ENCODE measurements around the gene RNF133.

DNA sequence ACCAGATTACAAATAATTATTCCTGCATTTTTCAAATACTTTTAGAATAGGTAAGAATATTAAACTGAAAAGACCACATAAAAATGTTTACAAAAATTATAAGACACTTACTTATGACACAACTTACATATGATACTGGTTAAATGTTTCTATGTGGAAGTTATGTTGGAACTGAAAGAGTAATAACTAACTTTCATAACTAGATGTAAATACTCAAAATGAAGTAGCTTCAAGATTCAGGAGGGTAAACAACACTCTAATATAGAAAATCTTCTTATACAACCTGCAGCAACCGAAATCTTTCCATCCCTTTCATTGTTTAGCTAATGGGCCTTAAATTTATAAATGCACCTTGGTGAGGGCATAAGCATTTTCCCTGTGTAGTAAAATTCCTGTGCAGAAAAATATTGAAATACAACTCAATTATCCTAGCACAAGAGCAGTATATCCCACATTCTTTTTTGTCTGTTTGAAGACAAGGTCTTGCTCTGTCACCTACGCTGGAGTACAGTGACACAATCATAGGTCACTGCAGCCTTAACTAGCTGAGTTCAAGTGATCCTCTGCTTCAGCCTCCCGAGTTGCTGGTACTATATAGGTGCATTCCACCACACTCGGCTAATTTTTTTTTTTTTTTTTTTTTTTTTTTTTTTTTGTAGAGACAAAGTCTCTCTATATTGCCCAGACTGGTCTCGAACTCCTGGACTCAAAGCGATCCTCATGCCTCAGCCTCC lies 18.6 kb upstream of the RNF133 start:
- TF ChIP-seq, protein P1, sequence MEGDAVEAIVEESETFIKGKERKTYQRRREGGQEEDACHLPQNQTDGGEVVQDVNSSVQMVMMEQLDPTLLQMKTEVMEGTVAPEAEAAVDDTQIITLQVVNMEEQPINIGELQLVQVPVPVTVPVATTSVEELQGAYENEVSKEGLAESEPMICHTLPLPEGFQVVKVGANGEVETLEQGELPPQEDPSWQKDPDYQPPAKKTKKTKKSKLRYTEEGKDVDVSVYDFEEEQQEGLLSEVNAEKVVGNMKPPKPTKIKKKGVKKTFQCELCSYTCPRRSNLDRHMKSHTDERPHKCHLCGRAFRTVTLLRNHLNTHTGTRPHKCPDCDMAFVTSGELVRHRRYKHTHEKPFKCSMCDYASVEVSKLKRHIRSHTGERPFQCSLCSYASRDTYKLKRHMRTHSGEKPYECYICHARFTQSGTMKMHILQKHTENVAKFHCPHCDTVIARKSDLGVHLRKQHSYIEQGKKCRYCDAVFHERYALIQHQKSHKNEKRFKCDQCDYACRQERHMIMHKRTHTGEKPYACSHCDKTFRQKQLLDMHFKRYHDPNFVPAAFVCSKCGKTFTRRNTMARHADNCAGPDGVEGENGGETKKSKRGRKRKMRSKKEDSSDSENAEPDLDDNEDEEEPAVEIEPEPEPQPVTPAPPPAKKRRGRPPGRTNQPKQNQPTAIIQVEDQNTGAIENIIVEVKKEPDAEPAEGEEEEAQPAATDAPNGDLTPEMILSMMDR (IDR thresholded peaks at IDR 0.05) = no peak
- TF ChIP-seq POLR2A (IDR thresholded peaks at IDR 0.05) = no peak
